ENCODE data around the gene RIT2. TPM values are rescaled to one million over a fixed set of nuclear protein-coding genes. Genes with fewer than 3 reads are reported as not detected.

The RIT2 gene
- total RNA-seq, 1 donor from 2014 or later, result not detected

DNA sequence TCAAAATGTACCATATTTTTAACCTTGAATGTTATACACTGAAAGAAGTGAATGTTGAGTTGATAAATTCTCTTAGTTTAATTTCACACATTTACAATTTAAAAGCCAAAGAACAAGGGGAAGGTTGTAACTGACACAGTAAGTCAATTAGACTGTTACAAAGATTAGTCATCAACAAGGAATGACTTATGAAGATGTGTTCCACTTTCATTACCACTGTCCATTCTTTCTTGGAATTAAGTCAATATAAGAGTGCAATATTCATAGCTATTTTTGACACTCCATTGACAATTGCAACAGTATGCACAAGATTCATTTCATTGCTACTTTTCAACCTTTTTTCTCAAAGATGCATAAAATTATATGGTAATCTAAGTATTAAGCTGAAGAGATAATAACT lies 291.3 kb downstream of the RIT2 start:
- H3K4me3 ChIP-seq (ENCODE audit: low read depth, low read length), result no peak overlapping the region
- TF ChIP-seq, protein P1, sequence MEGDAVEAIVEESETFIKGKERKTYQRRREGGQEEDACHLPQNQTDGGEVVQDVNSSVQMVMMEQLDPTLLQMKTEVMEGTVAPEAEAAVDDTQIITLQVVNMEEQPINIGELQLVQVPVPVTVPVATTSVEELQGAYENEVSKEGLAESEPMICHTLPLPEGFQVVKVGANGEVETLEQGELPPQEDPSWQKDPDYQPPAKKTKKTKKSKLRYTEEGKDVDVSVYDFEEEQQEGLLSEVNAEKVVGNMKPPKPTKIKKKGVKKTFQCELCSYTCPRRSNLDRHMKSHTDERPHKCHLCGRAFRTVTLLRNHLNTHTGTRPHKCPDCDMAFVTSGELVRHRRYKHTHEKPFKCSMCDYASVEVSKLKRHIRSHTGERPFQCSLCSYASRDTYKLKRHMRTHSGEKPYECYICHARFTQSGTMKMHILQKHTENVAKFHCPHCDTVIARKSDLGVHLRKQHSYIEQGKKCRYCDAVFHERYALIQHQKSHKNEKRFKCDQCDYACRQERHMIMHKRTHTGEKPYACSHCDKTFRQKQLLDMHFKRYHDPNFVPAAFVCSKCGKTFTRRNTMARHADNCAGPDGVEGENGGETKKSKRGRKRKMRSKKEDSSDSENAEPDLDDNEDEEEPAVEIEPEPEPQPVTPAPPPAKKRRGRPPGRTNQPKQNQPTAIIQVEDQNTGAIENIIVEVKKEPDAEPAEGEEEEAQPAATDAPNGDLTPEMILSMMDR (conservative IDR thresholded peaks at IDR 0.05; ENCODE audit: low read depth, low read length), result no peak
- DNase-seq (ENCODE audit: low read depth), result no peak

- TF ChIP-seq, protein P1 (conservative IDR thresholded peaks at IDR 0.05; ENCODE audit: low read depth, low read length), result no peak
- H3K4me3 ChIP-seq (ENCODE audit: low read depth, low read length), result no peak overlapping the region
- no peak for DNase-seq (ENCODE audit: low read depth)
Measured at GRCh38 chr18:42822711-42823110, 292.8 kb downstream of the RIT2 start.

DNA sequence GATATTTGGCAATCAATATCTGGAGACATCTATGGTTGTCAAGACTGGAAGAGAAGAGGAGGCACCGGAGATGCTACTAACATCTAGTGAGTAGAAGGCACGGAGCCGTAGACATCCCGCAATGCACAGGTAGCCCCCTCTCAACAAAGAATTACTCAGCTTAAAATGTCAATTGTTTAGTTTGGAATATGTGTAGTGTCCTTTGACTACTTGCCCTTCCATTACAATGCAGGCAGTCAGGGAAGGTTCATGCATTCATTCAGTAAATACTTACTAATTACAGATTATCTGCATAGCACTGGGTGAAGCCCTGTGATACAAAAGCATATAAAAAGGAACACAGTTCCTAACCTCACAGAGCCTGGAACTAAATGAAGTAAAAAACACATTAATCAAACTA lies 294.0 kb downstream of the RIT2 start:
- H3K4me3 ChIP-seq (ENCODE audit: low read depth, low read length), result no peak overlapping the region
- DNase-seq (ENCODE audit: low read depth), result no peak
- TF ChIP-seq, protein P1 (conservative IDR thresholded peaks at IDR 0.05; ENCODE audit: low read depth, low read length), result no peak

- TF ChIP-seq, protein P1 (conservative IDR thresholded peaks at IDR 0.05; ENCODE audit: low read depth, low read length), result no peak
- no peak overlapping the region for H3K4me3 ChIP-seq (ENCODE audit: low read depth, low read length)
- no peak for DNase-seq (ENCODE audit: low read depth)
Measured at GRCh38 chr18:42814618-42815017, 300.9 kb downstream of the RIT2 start.

- no peak overlapping the region for H3K4me3 ChIP-seq (ENCODE audit: low read depth, low read length)
- DNase-seq (ENCODE audit: low read depth), result no peak
- TF ChIP-seq, protein P1 (conservative IDR thresholded peaks at IDR 0.05; ENCODE audit: low read depth, low read length), result no peak
Measured at GRCh38 chr18:42814184-42814583, 301.3 kb downstream of the RIT2 start.

- H3K4me3 ChIP-seq (ENCODE audit: low read depth, low read length), result no peak overlapping the region
- DNase-seq (ENCODE audit: low read depth), result no peak
- TF ChIP-seq, protein P1 (conservative IDR thresholded peaks at IDR 0.05; ENCODE audit: low read depth, low read length), result no peak
Measured at GRCh38 chr18:42813570-42813969, 301.9 kb downstream of the RIT2 start.

DNA sequence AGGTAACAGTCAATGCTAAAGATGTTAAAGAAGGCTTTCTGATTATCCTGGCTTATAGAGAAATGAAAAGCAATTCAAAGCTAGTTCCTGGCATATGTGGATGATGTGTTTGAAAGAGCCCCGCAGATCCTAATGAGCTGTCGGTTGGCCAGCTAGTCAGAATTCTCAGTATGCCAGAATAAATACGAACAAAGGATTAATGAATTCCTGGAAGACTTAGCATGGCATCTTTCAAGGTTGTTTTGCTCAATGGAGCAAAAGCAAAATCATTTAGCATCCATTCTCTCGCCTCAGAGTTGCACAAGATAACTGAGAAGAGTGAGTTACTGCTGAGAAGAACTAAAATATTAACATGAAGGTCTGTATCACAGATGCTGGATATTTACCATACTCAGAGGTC lies 307.6 kb downstream of the RIT2 start:
- H3K4me3 ChIP-seq (ENCODE audit: low read depth, low read length), result no peak overlapping the region
- TF ChIP-seq, protein P1 (conservative IDR thresholded peaks at IDR 0.05; ENCODE audit: low read depth, low read length), result no peak
- no peak for DNase-seq (ENCODE audit: low read depth)

Data from epithelial cell of proximal tubule (primary cell).